HUDEP-2 (cell line): ENCODE data around the gene RANBP1.

Source experiments
- DNase-seq, 76 experiments: peaks; one replicate each; lab custom pipeline; 2025; ENCODE audit not compliant: unreplicated experiment in 76 of 76; lab: John Stamatoyannopoulos, UW

Gene RANBP1

GRCh38 chr22:20106849-20107237 is 9.1 kb upstream of the RANBP1 start:
- no peak for DNase-seq

- DNase-seq = no peak
Measured at GRCh38 chr22:20107471-20107901, 8.4 kb upstream of the RANBP1 start.

GRCh38 chr22:20107951-20108756 is 7.8 kb upstream of the RANBP1 start:
- no peak for DNase-seq

- DNase-seq = no peak
Measured at GRCh38 chr22:20108757-20109230, 7.1 kb upstream of the RANBP1 start.

- DNase-seq = no peak
Measured at GRCh38 chr22:20109411-20110358, 6.2 kb upstream of the RANBP1 start.

GRCh38 chr22:20110359-20110985 is 5.4 kb upstream of the RANBP1 start:
- DNase-seq = no peak

GRCh38 chr22:20111045-20111688 is 4.7 kb upstream of the RANBP1 start:
- peak in 24 of 76 experiments; percentile 8 to 40 (median 26) for DNase-seq

GRCh38 chr22:20111689-20112622 is 3.9 kb upstream of the RANBP1 start:
- DNase-seq = no peak

- no peak for DNase-seq
Measured at GRCh38 chr22:20112623-20113511, 3.0 kb upstream of the RANBP1 start.

GRCh38 chr22:20113551-20114310 is 2.2 kb upstream of the RANBP1 start:
- no peak for DNase-seq

- no peak for DNase-seq
Measured at GRCh38 chr22:20114506-20115475, 1.1 kb upstream of the RANBP1 start.

GRCh38 chr22:20116376-20116950 is 559 bp downstream of the RANBP1 start:
- DNase-seq = peak in 1 of 76 experiments; percentile 36

- DNase-seq = peak; percentile 61 to 98 (median 95)
Measured at GRCh38 chr22:20116951-20117632, 1.2 kb downstream of the RANBP1 start, which contains the start of gene TRMT2A. TRMT2A (minus strand) TSS chr22:20117226; CDS start chr22:20116906, 320 bp downstream.

- DNase-seq = peak in 17 of 76 experiments; percentile 18 to 59 (median 39)
Measured at GRCh38 chr22:20117633-20118299, 1.9 kb downstream of the RANBP1 start.
